ENCODE data around the gene FOXA2. TPM values are rescaled to one million over a fixed set of nuclear protein-coding genes. Genes with fewer than 3 reads are reported as not detected.

Gene FOXA2
- total RNA-seq (2016; rRNA removed; fragmentation: Illumina TruSeq; extraction: Trizol) (12.2 and 12.7 TPM in 2 replicates), polyA plus RNA-seq (2011; rRNA removed) (8.8 and 12.2 TPM in 2 replicates), polyA minus RNA-seq (2011; rRNA and poly(A)+ RNA removed; ENCODE audit: low replicate concordance) (12.8 TPM in 1 of 2 replicates, not detected in the other), Bru-seq, nascent RNA (percentile 96 among the genes with signal in this experiment), BruChase-seq, experiment 1, labeled RNA remaining after a 6-hour chase (percentile 76 among the genes with signal in this experiment), BruChase-seq, experiment 2, labeled RNA remaining after a 2-hour chase (percentile 95 among the genes with signal in this experiment)
- 4.6 and 4.9 TPM in 2 replicates for total RNA-seq (2016; cell fraction: cytosol; rRNA removed; fragmentation: Illumina TruSeq; extraction: Trizol; ENCODE audit: low read depth)
- total RNA-seq (2016; cell fraction: insoluble cytoplasmic fraction; rRNA removed; fragmentation: Illumina TruSeq; extraction: Trizol) = 10.8 and 13.2 TPM in 2 replicates
- total RNA-seq (2016; cell fraction: membrane; rRNA removed; fragmentation: Illumina TruSeq; extraction: Trizol) = 11.1 and 12.0 TPM in 2 replicates
- 11.8 and 11.9 TPM in 2 replicates for total RNA-seq (2016; cell fraction: nucleus; rRNA removed; fragmentation: Illumina TruSeq; extraction: Trizol)
- 5.0 and 7.0 TPM in 2 replicates for polyA plus RNA-seq (2011; cell fraction: cytosol; rRNA removed)
- polyA plus RNA-seq (2011; cell fraction: nucleus; rRNA removed) = 31.5 and 34.4 TPM in 2 replicates
- polyA plus RNA-seq (2012) = 33.6 and 38.4 TPM in 2 replicates
- 4.4 TPM in 2 replicates for polyA plus RNA-seq (2016; cell fraction: cytosol; fragmentation: Illumina TruSeq; extraction: Trizol; ENCODE audit: low read depth)
- polyA plus RNA-seq (2016; cell fraction: insoluble cytoplasmic fraction; fragmentation: Illumina TruSeq; extraction: Trizol; ENCODE audit: low read depth) = 22.9 and 28.4 TPM in 2 replicates
- polyA plus RNA-seq (2016; cell fraction: membrane; fragmentation: Illumina TruSeq; extraction: Trizol; ENCODE audit: low read depth) = 9.4 and 9.7 TPM in 2 replicates
- polyA plus RNA-seq (2016; cell fraction: nucleus; fragmentation: Illumina TruSeq; extraction: Trizol; ENCODE audit: insufficient read depth, low read depth) = 30.5 and 31.3 TPM in 2 replicates
- 12.6 and 15.2 TPM in 2 replicates for polyA minus RNA-seq (2011; cell fraction: cytosol; rRNA and poly(A)+ RNA removed)
- 6.7 and 9.3 TPM in 2 replicates for polyA minus RNA-seq (2011; cell fraction: nucleus; rRNA and poly(A)+ RNA removed)
- long read RNA-seq, experiment 1, partial matches to known transcripts = 0 of 11 reads
- long read RNA-seq, experiment 1, other reads (novel, unspliced or antisense) = 11 of 11 reads
- long read RNA-seq, experiment 2, transcript FOXA2-201 (3 exons, 2,401 nt) = minor isoform, 25 of 135 reads
- long read RNA-seq, experiment 2, transcript FOXA2-202 (2 exons, 2,422 nt) = major isoform, 92 of 135 reads
- long read RNA-seq, experiment 2, partial matches to known transcripts = 3 of 135 reads
- long read RNA-seq, experiment 2, other reads (novel, unspliced or antisense) = 15 of 135 reads

- intact Hi-C loops (cut with micrococcal nuclease; ENCODE audit: unreplicated experiment) = loop anchor here (1.0 to 2.0 kb wide), 4 partner anchors 72 to 180 kb away; no protein-coding TSS in a partner anchor
- no TSS peak for BruUV-seq (replicated peaks)
- in situ Hi-C loops (cut with HindIII; ENCODE audit: extremely low pct_ligation_motif_present, low pct_unique_long_range_greater_than_20kb) = no loop called here
- no peak within 1 kb of the TSS for H2AFZ ChIP-seq (ENCODE audit: low read length)
- peaks cover 55% of the 10 kb centered on the region for H3K4me1 ChIP-seq (ENCODE audit: insufficient read depth, low read length)
- H3K27me3 ChIP-seq (ENCODE audit: control insufficient read depth in 1 of 2, insufficient read depth in 2 of 2, low read length in 2 of 2) = peaks cover 3 to 21% of the 10 kb centered on the region in 2 experiments; a peak in 4 of 5 replicates
- peak within 1 kb of the TSS; percentile 80 for H3K27ac ChIP-seq (ENCODE audit: extremely low read length, insufficient read depth, low read length)
- H3K9me3 ChIP-seq (ENCODE audit: low read length) = no peaks in the 10 kb centered on the region
- 1% methylated on average over 29 of the region's 42 CpGs for WGBS (ENCODE audit: low lambda C conversion rate)
- CTCF ChIA-PET (ENCODE audit: low intra/inter-chr PET ratio, low total read pairs) = interaction anchor here (0.9 to 5.0 kb wide), 5 partner anchors 94 to 251 kb away, joined by 3 to 83 read pairs (median 27); no protein-coding TSS in a partner anchor
- FAIRE-seq (no peak), ATAC-seq (peak; percentile 65), DNase-seq (ENCODE audit: low spot score) (peak; percentile 70)
- H3K36me3 ChIP-seq (replicated peaks in 1 of 2; ENCODE audit: control insufficient read depth in 1 of 2, insufficient read depth in 2 of 2, low read length in 2 of 2) = peaks cover 5 to 16% of the 10 kb centered on the region in 2 experiments; a peak in 3 of 5 replicates
- peaks cover 16% of the 10 kb centered on the region; the same call in 1 of the 2 replicates for H4K20me1 ChIP-seq (ENCODE audit: insufficient read depth, low read length)
- peak within 1 kb of the TSS; percentile 83 for H3K9ac ChIP-seq (ENCODE audit: insufficient read depth, low read depth, low read length)
- peak within 1 kb of the TSS; percentile 94 to 97 (median 96) for H3K4me3 ChIP-seq (replicated peaks in 1 of 3; ENCODE audit: insufficient read depth in 1 of 3, low read depth in 2 of 3, low read length in 3 of 3)
- H3K4me2 ChIP-seq (ENCODE audit: low read depth, low read length) = peak within 1 kb of the TSS; percentile 89
- peaks cover 39% of the 10 kb centered on the region for H3K79me2 ChIP-seq (ENCODE audit: insufficient read depth, low read length)
- POLR2A ChIA-PET = interaction anchor here (0.6 to 6.1 kb wide), 23 partner anchors 11 to 766 kb away, joined by 3 to 189 read pairs (median 10); partner anchors contain the start of gene NXT1
- no peak for TF ChIP-seq ZNF530 (CRISPR knock-in tag; IDR thresholded peaks at IDR 0.05; ENCODE audit: low read depth)
- TF ChIP-seq TCF12 (IDR thresholded peaks at IDR 0.05) = no peak
- peak; percentile 21; the same call in 1 of the 2 replicates for TF ChIP-seq TCF12 (CRISPR knock-in tag; IDR thresholded peaks at IDR 0.05)
- no peak for TF ChIP-seq HOXD1 (CRISPR knock-in tag; IDR thresholded peaks at IDR 0.05)
- TF ChIP-seq RARG (CRISPR knock-in tag; IDR thresholded peaks at IDR 0.05; ENCODE audit: low read depth) = 0 out of 2 replicates have a peak, but pooled peaks have one; percentile 7
- TF ChIP-seq MEIS2 (CRISPR knock-in tag; IDR thresholded peaks at IDR 0.05) = 0 out of 2 replicates have a peak, but pooled peaks have one; percentile 19
- TF ChIP-seq POLR2A (IDR thresholded peaks at IDR 0.05; ENCODE audit: insufficient read depth in 1 of 2, low read depth in 2 of 2, low read length in 2 of 2) = peak in 1 of 2 experiments; percentile 55; a peak in 2 of 4 replicates
- peak; percentile 44; the same call in 1 of the 2 replicates for TF ChIP-seq ZNF768 (CRISPR knock-in tag; IDR thresholded peaks at IDR 0.05)
- TF ChIP-seq AKAP8 (CRISPR knock-in tag; IDR thresholded peaks at IDR 0.05) = 0 out of 2 replicates have a peak, but pooled peaks have one; percentile 64
- no peak for TF ChIP-seq ZNF33B (CRISPR knock-in tag; IDR thresholded peaks at IDR 0.05)
- TF ChIP-seq ZC3H13 (CRISPR knock-in tag; IDR thresholded peaks at IDR 0.05) = 0 out of 2 replicates have a peak, but pooled peaks have one; percentile 5
- TF ChIP-seq RAD21 (CRISPR knock-in tag; IDR thresholded peaks at IDR 0.05) = peak; percentile 6; the same call in 1 of the 2 replicates
- TF ChIP-seq SOX13 (IDR thresholded peaks at IDR 0.05) = no peak
- no peak for TF ChIP-seq SOX13 (CRISPR knock-in tag; conservative IDR thresholded peaks at IDR 0.05 in 1 of 2, IDR thresholded peaks at IDR 0.05 in 1 of 2)
- no peak for TF ChIP-seq TCF7L2 (IDR thresholded peaks at IDR 0.05; ENCODE audit: low read depth, low read length)
- 0 out of 2 replicates have a peak, but pooled peaks have one; percentile 7 for TF ChIP-seq HOXA3 (CRISPR knock-in tag; IDR thresholded peaks at IDR 0.05)
- peak; percentile 98 for TF ChIP-seq HNRNPK (IDR thresholded peaks at IDR 0.05; ENCODE audit: low read depth, low read length, poor library complexity, severe bottlenecking)
- TF ChIP-seq ASH2L (IDR thresholded peaks at IDR 0.05; ENCODE audit: insufficient read length, low read depth, low read length) = peak; percentile 50
- no peak for TF ChIP-seq ZBTB42 (CRISPR knock-in tag; IDR thresholded peaks at IDR 0.05)
- 0 out of 2 replicates have a peak, but pooled peaks have one; percentile 2 for TF ChIP-seq FOXK1 (CRISPR knock-in tag; IDR thresholded peaks at IDR 0.05; ENCODE audit: borderline replicate concordance, low read depth)
- peak; percentile 98 for TF ChIP-seq ZNF263 (CRISPR knock-in tag; IDR thresholded peaks at IDR 0.05)
- TF ChIP-seq KMT2B (CRISPR knock-in tag; IDR thresholded peaks at IDR 0.05) = no peak; the same call in 1 of the 2 replicates
These were observed at the start of gene FOXA2 for GRCh38 chr20:22584522-22584921. FOXA2 (minus strand) TSS chr20:22584572; CDS start chr20:22584278, 294 bp downstream.
